Activated CD4-positive, alpha-beta T cell treated with anti-CD3 and anti-CD28 coated beads, Interleukin-2, Interleukin-6, amounts not matched to agents 100 ng/mL and 50 ng/mL, durations not matched to agents 16 hours and 8 hours (primary cell): ENCODE data around the gene ZNF41.

ENCODE experiments used
- DNase-seq: peaks from one replicate; pipeline ENCODE4 v3.0.0-alpha.2; 2020

ZNF41 gene

DNA sequence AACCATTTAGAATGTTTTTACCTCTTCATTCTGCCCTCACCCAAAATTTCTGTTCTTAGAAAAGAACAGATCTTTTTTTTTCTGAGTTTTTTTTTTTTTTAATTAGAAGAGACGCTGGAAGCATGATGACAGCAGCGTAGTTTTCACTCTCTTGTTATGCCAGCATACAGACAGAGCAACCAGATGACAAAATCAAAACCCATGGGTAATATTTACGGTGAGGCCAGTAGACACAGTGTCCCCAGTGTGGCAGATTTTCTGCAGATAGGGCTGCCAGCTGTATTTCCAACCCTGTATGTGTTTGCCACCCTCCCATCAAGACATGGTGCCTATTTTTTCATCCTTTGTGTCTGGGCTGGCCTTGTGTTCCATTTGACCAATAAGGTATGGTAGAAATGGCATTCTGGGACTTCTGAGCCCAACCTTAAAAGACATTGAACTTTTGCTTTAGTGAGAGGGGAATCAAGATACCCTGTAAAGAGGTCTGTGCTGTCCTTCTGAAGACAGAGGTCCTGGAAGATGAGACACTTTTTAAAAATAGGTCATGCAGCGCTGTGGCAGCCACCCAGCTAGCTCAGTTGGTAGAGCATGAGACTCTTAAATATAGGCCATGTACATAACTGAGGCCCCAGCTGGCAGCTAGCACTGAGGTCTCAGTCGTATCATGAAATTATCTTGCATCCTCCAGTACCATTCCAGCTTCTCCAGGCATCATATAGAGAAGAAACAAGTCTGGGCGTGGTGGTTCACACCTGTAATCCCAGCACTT, 6.7 kb upstream of the ZNF41 start:
- DNase-seq, result no peak

DNA sequence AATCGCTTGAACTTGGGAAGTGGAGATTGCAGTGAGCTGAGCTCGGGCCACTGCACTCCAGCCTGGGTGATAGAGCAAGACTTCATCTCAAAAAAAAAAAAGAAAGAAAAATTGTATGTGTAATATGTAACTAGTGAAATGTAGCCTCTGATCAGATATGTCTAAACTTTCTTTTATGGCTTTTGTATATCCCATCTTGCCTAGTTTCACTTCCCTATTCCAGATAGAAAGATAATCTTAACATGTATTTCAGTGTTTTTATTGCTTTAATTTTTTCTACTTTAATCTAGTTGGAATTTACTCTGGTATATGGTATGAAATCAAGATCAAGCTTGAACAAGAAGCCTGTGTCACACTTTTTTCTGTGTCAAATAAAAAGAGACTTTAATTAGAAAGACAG, 1.9 kb upstream of the ZNF41 start:
- DNase-seq, result no peak

DNA sequence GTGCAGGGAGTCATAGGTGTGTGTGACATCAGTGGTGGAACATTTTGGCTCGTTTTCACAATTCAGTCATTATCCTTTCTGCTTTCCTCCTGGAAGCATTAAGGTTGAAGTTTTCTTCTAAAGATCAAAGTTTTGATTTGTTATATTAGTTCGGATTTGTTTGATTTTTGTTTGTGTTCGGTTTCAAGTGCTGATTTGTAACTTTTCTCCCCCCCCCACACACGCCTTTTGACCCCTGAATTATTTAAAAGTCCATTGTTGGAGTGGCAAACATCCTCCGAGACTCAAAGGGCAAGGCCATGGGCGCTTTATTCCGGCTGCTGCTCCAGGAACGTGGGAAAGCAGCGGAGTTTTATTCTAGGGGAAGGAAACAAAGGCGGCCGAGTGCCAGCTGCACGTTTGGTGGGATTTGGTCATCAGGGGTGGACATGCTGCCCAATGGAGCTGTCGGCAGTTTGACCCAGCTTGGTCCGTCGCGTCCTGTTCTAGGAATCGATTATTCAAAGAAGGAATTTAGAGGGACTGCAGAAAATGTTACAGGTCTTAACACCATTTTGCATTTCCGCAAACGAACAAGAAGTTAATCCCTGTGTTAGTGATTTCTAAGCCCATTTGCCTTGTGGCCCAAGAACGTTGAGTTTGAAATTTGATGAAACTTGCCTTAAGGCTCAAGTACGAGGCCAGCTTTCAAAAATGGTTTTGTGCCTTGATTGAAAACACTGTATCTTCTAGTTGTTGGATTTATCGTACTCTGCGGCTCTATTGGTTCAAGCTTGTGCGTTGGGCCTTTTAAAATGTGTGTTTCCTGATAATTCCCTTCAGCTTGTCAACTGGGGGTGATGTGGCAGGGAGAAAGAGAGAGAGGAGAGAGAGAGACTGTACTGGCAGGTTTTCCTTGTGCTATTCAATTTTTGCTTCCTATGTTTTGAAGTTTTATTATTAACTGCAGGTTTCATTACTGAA, 565 bp upstream of the ZNF41 start:
- DNase-seq, result no peak

DNA sequence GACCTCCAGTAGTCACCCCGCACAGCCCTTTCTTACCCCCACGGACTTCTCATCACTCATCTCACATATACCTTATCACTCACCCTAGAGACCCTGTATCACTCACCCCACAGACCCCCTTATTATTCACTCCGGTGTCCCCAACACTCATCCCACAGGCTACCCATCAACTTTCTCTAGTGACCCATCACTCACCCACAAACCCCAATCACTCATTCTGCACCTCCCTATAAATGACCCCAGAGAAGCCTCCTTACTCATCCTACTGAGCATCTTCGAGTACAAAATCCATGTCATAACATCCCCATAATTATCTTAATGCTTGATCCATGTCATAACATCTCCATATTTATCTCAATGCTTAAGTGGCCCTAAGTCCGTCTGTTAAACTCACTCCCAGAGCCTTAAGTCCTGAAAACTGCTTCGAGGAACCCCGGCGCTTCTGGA, 934 bp downstream of the ZNF41 start:
- DNase-seq, result no peak

DNA sequence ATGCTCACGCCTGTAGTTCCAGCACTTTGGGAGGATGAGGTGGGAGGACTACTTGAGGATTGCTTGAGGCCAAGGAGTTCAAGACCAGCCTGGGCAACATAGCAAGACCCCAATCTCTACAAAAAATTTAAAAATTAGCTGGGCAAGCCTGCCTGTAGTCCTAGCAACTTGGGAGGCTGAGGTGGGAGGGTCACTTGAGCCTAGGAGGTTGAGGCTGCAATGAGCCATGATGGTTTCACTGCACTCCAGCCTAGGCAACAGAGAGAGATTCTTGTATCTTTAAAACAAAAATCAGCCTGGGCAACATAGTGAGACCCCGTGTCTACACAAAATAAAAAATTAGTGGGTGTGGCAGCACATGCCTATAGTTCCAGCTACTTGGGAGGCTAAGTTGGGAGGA, 1.9 kb downstream of the ZNF41 start:
- no peak for DNase-seq

DNA sequence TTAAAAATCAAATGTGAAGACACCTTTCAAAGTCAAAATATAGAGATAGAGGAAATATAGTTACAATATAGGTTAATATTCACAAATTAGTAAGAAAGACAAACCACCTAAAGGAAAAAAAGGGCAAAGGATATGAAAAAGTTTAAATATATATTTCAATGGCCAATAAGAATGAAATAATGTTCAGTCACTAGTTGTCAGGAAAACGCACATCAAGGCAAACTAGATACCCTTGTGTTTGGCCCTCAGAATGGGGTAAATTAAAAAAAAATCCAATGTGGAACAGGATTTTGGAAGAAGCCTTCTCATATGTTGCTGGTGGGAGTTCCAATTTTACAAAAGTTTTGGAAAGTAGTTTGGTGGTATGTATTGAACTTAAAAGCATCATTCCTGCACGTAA, 2.4 kb downstream of the ZNF41 start:
- no peak for DNase-seq

DNA sequence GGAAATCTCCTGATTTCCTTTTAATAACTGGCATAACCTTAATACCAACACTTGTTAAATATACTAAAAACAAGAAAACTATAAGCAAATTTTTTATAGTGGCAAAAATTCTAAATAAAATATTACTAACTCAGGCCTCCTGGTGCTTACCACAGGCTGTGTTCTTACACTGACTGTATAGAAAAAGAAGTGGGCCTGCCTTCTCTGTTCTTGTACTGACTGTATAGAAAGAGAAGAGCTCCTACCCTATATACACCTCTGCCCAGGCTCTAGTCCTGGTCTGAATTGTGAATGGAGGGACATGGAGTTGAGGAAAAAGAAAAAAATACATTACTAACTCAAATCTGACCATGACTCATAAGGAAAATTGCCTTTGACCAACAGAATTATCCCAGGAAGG, 7.5 kb downstream of the ZNF41 start:
- DNase-seq, result no peak

DNA sequence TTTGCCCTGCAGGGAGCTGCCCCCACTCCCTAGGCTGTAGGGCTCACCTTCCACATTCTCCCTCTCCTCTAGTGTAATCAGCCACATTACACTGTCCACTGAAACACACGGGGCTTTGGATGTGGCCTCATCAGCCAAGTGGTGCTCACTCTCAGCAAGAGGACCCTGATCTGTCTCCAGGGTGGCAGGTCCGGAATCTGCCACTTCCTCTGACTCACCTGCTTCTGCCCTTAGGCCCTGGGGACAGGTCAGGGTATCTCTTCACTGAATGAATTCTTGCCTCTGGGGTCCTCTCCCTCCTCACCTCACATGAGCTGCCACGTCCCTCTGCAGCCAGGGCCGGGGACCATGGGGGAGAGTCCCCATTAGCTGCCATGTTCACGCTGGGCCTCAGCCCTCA, 15.9 kb downstream of the ZNF41 start:
- DNase-seq, result no peak

DNA sequence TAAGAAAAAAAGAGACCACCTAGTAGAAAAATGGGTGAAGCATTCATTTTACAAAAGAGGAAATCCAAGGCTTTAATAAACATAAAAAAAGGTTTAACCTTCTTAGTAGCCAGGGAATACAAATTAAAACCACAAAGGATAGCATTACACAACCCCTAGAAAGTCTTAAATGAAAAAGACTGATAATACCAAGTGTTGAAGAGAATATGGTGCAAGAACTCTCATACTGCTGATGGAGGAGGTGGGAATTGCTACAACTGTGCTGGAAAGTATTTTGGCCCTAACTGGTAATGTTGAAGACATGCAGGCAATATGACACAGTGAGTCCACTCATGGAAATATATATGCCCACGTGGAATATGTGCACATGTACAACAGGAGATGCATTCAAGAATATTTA, 22.5 kb downstream of the ZNF41 start:
- no peak for DNase-seq

DNA sequence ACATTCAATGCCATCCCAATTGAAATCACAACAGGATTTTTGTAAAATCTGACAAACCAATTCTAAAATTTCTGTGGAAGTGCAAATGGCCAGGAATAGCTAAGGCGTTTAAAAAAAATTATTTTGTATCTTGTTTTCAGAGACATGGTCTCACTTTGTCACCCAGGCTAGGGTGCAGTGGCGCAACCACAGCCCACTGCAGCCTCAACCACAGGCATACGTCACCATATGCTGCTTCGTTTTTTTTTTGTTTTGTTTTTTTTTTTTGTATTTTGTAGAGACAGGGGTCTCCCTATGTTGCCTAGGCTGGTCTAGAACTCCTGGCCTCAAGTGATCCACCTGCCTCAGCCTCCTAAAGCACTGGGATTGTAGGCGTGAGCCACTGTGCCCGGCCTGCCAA, 24.5 kb downstream of the ZNF41 start:
- no peak for DNase-seq

DNA sequence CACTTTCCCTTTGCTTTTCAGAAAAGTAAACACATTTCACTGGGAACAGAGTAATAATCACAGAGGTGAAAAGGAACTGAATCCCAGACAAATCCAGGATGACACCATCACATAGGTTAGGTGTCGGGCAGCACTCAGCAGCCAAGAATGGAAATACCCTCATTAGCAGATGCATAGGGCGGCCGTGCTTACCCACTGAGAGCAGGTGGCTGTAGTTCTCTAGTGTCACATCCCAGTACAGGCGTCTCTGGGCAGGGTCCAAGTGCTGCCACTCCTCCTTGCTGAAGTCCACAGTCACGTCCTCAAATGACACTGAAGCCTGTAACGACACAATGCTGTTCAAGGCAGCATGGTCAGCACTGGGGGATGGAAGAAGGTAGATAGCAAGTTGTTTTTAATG, 26.9 kb downstream of the ZNF41 start:
- no peak for DNase-seq

DNA sequence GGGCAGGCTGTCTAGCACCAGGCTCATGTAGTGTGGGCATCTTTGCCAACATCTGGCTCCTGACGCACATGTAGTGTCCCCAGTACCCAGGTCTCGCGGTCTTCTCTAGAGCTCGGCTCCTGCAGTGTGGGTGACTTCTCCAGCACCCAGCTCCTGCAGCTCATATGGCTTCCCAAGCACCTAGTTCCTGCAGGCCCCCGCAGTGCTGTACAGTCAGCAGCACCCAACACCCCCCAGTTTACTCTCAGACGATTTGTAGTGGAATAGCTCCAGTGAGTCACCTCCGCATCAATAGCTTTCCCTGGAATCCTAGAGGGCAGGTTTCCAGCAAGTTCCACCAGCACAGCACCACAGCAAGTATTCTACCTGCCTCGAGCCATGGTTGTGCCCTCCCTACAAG, 30.9 kb downstream of the ZNF41 start:
- DNase-seq, result no peak

DNA sequence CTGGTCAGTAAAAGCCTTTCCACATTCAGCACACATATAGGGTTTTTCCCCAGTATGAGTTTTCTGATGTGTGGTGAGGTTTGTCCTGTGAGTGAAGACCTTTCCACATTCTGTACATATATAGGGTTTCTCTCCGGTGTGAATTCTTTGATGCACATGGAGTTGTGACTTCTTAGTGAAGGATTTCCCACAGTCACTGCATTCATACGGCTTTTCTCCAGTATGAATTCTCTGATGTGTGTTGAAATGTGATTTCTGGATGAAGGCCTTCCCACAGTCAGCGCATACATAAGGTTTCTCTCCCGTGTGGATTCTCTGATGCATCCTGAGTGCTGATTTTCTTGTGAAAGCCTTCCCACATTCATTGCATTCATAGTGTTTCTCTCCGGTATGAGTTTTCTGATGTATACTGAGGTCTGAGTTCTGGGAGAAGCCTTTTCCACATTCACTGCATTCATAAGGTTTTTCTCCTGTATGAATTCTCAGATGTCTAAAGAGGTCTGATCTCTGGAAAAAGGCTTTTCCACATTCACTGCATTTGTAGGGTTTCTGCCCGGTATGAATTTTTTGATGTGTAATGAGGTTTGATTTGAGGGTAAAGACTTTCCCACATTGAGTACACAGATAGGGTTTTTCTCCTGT, 34.7 kb downstream of the ZNF41 start:
- DNase-seq, result no peak

DNA sequence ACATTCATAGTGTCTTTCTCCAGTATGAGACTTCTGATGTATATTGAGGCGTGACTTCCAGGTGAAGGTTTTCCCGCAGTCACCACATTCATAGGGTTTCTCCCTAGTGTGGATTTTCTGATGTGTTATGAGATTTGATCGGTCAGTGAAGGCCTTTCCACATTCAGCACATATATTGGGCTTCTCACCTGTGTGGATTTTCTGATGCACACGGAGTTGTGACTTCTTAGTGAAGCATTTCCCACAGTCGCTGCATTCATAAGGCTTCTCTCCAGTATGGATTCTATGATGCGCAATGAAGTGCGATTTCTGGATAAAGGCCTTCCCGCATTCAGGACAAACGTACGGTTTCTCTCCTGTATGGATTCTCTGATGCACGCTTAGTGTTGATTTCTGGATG, 35.4 kb downstream of the ZNF41 start:
- DNase-seq, result no peak

DNA sequence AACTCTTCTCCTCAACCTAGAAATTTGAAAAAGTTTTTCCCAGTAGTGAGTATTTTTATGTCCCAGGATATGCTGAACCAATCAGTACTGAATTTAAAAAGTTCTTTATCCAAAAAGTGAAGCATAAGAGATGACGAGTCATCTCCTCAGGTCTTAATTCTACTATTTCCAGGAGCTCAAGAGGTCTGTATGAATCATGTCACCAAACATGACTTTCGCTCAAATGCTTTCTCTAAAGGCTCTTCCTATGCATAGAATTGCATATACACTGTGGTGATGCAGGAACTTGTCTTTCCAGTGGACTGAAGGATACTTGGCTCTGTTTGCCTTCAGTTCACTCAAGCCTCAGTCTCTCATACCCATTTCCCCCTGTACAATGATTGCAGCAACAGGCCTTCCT, 36.1 kb downstream of the ZNF41 start:
- DNase-seq, result no peak

DNA sequence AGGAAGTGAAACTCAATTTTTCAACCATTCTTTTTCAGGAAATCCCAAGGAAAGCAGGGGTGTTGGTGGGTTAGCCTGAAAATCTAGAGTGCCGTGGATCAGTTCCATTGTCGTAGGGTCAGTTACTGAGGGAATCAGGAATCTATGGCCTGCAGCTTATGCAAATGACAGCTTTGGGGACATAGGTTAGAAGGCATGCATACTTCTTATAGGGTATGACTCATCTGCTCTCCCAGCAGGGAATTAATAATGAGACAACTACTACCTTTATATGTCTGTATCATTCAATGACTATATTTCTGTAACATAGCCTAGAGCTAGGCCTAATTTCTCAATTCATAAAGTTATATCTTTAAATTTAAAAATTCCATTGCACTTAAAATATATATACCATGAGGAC, 36.6 kb downstream of the ZNF41 start:
- no peak for DNase-seq

DNA sequence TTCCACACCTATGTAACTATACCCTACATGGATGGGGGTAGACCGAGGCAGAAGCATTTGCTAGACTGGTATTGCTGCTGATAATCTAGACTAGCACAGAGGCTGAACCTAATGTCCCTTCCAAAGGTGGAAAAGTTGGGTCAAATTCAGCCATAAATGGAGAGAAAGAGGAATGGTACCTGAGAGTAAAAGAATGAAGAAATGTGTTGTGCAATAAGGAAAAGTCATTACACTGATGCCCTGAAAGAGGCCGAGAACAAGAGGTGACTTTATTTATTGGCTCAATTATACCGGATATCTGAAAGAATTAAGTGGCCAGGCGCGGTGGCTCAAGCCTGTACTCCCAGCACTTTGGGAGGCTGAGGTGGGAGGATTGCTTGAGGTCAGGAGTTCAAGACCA, 52.1 kb downstream of the ZNF41 start:
- DNase-seq, result no peak

DNA sequence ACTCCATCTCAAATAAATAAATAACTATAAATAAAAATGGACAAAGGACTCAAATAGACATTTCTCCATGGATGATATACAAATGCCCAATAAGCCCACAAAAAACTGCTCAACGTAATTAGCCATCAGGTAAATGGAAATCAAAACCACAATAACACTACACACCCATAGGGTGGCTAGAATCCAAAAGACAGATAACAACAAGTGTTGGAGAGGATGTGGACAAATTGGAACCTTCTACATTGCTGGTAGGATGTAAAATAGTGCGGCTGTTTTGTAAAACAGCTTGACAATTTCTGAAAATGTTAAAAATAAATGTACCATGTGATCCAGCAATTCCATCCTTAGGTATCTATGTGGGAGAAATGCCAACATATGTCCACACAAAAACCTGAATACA, 60.6 kb downstream of the ZNF41 start:
- DNase-seq, result no peak

DNA sequence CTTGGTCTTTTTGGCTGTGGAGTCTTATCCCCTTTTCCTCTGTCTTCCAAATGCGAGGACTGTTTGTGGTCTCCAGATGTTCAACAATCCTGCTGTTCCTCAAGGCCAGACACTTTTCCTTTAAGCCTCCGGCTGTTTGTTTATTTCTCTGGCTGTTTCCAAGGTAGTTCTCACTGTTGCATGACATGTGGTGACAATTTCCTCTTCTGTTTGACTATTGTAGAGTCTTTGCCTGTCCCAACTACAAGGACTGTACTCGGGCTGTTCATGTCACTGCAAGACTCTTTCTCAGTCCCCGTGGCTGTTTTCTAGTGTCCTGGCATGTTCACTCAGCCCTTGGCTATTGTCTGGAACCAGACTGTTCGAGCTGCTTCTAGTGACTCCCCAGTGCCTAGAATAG, 62.1 kb downstream of the ZNF41 start:
- no peak for DNase-seq

DNA sequence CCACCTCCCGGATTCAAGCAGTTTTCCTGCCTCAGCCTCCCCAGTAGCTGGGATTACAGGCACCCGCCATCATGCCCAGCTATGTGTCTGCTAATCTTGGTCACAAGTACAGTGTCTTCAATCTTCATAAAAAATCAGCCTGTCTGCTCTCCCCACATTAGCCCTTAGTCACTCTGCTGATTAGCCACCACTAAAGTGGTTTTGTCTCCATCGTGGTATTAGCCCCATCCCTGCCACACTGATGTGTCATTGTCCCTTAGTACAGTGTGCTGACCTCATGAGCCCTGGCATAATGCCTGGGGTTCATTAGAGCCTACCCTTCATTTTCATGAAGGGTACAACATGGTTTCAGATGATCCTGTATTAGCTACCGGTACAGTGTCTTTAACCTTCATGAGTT, 62.8 kb downstream of the ZNF41 start:
- DNase-seq, result no peak

DNA sequence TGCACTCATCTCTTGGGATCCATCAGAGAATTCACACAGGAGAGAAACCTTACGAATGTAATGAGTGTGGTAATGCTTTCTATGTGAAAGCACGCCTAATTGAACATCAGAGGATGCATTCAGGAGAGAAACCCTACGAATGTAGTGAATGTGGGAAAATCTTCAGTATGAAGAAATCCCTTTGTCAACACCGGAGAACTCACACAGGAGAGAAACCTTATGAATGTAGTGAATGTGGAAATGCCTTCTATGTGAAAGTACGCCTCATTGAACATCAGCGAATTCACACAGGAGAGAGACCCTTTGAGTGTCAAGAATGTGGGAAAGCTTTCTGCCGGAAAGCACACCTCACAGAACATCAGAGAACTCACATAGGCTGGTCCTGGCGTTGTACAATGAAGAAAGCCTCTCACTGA, 69.8 kb downstream of the ZNF41 start:
- DNase-seq, result no peak
